NCI-H2081 (cell line): Measurements from ENCODE around the gene PTPRA.
"Not testable (repeated sequence)": the region's sequence is repeated elsewhere in the genome, so short reads cannot be mapped to it uniquely, and the experiment has no call there.

Source experiments
- DNase-seq, 2 experiments: peaks; one replicate each; lab custom pipeline; 2025; lab: John Stamatoyannopoulos, UW

PTPRA gene

GRCh38 chr20:2998728-2999127 is 125.4 kb downstream of the PTPRA start:
- DNase-seq, result no peak

- peak; percentile 30 to 55 for DNase-seq
Measured at GRCh38 chr20:3000852-3001523, 127.7 kb downstream of the PTPRA start.

- DNase-seq, result no peak
Measured at GRCh38 chr20:3003416-3003815, 130.1 kb downstream of the PTPRA start.

- no peak for DNase-seq
Measured at GRCh38 chr20:3010985-3011723, 137.9 kb downstream of the PTPRA start.

- DNase-seq, result no peak
Measured at GRCh38 chr20:3011752-3012151, 138.5 kb downstream of the PTPRA start.

GRCh38 chr20:3013771-3014170 is 140.5 kb downstream of the PTPRA start:
- no peak for DNase-seq

GRCh38 chr20:3014179-3014578 is 140.9 kb downstream of the PTPRA start:
- DNase-seq, result no peak

- DNase-seq, result no peak
Measured at GRCh38 chr20:3014662-3015061, 141.4 kb downstream of the PTPRA start.

GRCh38 chr20:3015302-3015701 is 142.0 kb downstream of the PTPRA start:
- not testable (repeated sequence) for DNase-seq

- DNase-seq, result no peak
Measured at GRCh38 chr20:3021327-3021726, 148.0 kb downstream of the PTPRA start.

GRCh38 chr20:3021777-3022176 is 148.5 kb downstream of the PTPRA start:
- no peak for DNase-seq

GRCh38 chr20:3022559-3023490 is 149.5 kb downstream of the PTPRA start:
- DNase-seq, result not testable (repeated sequence)

- no peak for DNase-seq
Measured at GRCh38 chr20:3027987-3028386, 154.7 kb downstream of the PTPRA start.

GRCh38 chr20:3031524-3032147 is 158.4 kb downstream of the PTPRA start:
- DNase-seq, result no peak

- DNase-seq, result no peak
Measured at GRCh38 chr20:3032624-3033023, 159.3 kb downstream of the PTPRA start.

GRCh38 chr20:3037654-3038053 is 164.4 kb downstream of the PTPRA start:
- no peak for DNase-seq

GRCh38 chr20:3038454-3038853 is 165.2 kb downstream of the PTPRA start:
- no peak for DNase-seq

GRCh38 chr20:3039426-3039825 is 166.1 kb downstream of the PTPRA start:
- DNase-seq, result no peak

- no peak for DNase-seq
Measured at GRCh38 chr20:3040086-3040485, 166.8 kb downstream of the PTPRA start.

GRCh38 chr20:3041854-3042409 is 168.7 kb downstream of the PTPRA start:
- DNase-seq, result peak; percentile 4 to 64

GRCh38 chr20:3042625-3043024 is 169.3 kb downstream of the PTPRA start:
- peak in 1 of 2 experiments; percentile 38 for DNase-seq

GRCh38 chr20:3043322-3043721 is 170.0 kb downstream of the PTPRA start, which contains the start of gene GNRH2:
GNRH2 (plus strand) TSS chr20:3043622; CDS start chr20:3044415, 793 bp downstream.
- no peak for DNase-seq
